ENCODE results near the gene ZNF592. TPM values are rescaled to one million over a fixed set of nuclear protein-coding genes. Genes with fewer than 3 reads are reported as not detected.

The ZNF592 gene
- total and polyA plus RNA-seq, 11 donors, result 9.7 to 28.6 (median 21.2) TPM

GRCh38 chr15:84827246-84827645 lies 78.9 kb downstream of the ZNF592 start:
- ATAC-seq, result no peak

GRCh38 chr15:84828086-84828908 lies 79.9 kb downstream of the ZNF592 start:
- H3K4me3 ChIP-seq, result no peak overlapping the region
- WGBS, 4 donors, result 21 to 24% (median 22%) methylated on average over 14 of the region's 14 CpGs
- ATAC-seq (peak; percentile 14 to 41 (median 38)), DNase-seq (peak in 4 of 5 donors; percentile 46 to 66 (median 50))
- TF ChIP-seq POLR2A (IDR thresholded peaks at IDR 0.05) (peak; percentile 39 to 49), CTCF (IDR thresholded peaks at IDR 0.05) (no peak)
- H3K4me1 ChIP-seq, result peaks cover 4 to 100% (median 92%) of the 10 kb centered on the region in 12 donors
- H3K27ac ChIP-seq, result peak overlapping the region; percentile 30 to 99 (median 96)
- peaks cover 0 to 64% (median 5%) of the 10 kb centered on the region in 9 donors for H3K36me3 ChIP-seq
- intact Hi-C loops (cut with DNase I), result loop anchor here in 4 of 10 donors (5.0 to 10.0 kb wide), 3 partner anchors 94 to 243 kb away; partner anchors contain the start of genes NMB (in 2 of the 4) and WDR73 (in 2 of the 4)
- no peaks in the 10 kb centered on the region for H3K9me3 ChIP-seq
- H3K27me3 ChIP-seq, result no peaks in the 10 kb centered on the region

More at GRCh38 chr15:84827246-84827645, 78.9 kb downstream of the ZNF592 start:
- no peaks in the 10 kb centered on the region for H3K27me3 ChIP-seq
- peak in 1 of 5 donors; percentile 18 for DNase-seq
- TF ChIP-seq POLR2A (IDR thresholded peaks at IDR 0.05), result no peak
- TF ChIP-seq CTCF (IDR thresholded peaks at IDR 0.05), result no peak
- H3K4me3 ChIP-seq, result no peak overlapping the region
- H3K27ac ChIP-seq, result peak overlapping the region; percentile 15 to 99 (median 96)
- intact Hi-C loops (cut with DNase I), result loop anchor here in 4 of 10 donors (5.0 to 10.0 kb wide), 3 partner anchors 95 to 242 kb away; partner anchors contain the start of genes NMB (in 2 of the 4) and WDR73 (in 2 of the 4)
- H3K36me3 ChIP-seq, result peaks cover 0 to 59% (median 3%) of the 10 kb centered on the region in 9 donors
- 87 to 93% (median 91%) methylated on average over 8 to 9 of the region's 9 CpGs for WGBS, 4 donors
- no peaks in the 10 kb centered on the region for H3K9me3 ChIP-seq
- H3K4me1 ChIP-seq, result peaks cover 9 to 100% (median 93%) of the 10 kb centered on the region in 12 donors

- Histone ChIP-seq H3K4me1 (peaks cover 3 to 100% (median 89%) of the 10 kb centered on the region in 12 donors), H3K4me3 (no peak overlapping the region), H3K36me3 (peaks cover 0 to 62% (median 5%) of the 10 kb centered on the region in 9 donors), H3K27me3 (no peaks in the 10 kb centered on the region), H3K9me3 (no peaks in the 10 kb centered on the region), H3K27ac (peak overlapping the region; percentile 17 to 99 (median 96))
- intact Hi-C loops (cut with DNase I), result loop anchor here in 4 of 10 donors (5.0 to 10.0 kb wide), 3 partner anchors 93 to 245 kb away; partner anchors contain the start of genes NMB (in 2 of the 4) and WDR73 (in 2 of the 4)
- no peak for DNase-seq
- WGBS, 4 donors, result 77 to 86% (median 85%) methylated on average over 8 of the region's 8 CpGs
- ATAC-seq, result no peak
- TF ChIP-seq CTCF (IDR thresholded peaks at IDR 0.05), result no peak
- TF ChIP-seq POLR2A (IDR thresholded peaks at IDR 0.05), result no peak
Measured at GRCh38 chr15:84829428-84829827, 81.0 kb downstream of the ZNF592 start.

- intact Hi-C loops (cut with DNase I), result no loop called here
- peaks cover 3 to 100% (median 89%) of the 10 kb centered on the region in 12 donors for H3K4me1 ChIP-seq
Measured at GRCh38 chr15:84830036-84830435, 81.6 kb downstream of the ZNF592 start.

More at GRCh38 chr15:84830036-84830435, 81.6 kb downstream of the ZNF592 start:
- Histone ChIP-seq H3K27me3 (no peaks in the 10 kb centered on the region), H3K4me3 (no peak overlapping the region), H3K9me3 (no peaks in the 10 kb centered on the region), H3K27ac (peak overlapping the region; percentile 21 to 99 (median 96)), H3K36me3 (peaks cover 0 to 60% (median 5%) of the 10 kb centered on the region in 9 donors)
- TF ChIP-seq CTCF (IDR thresholded peaks at IDR 0.05) (no peak), POLR2A (IDR thresholded peaks at IDR 0.05) (no peak)
- DNase-seq (peak in 1 of 5 donors; percentile 5), ATAC-seq (no peak)
- 51 to 54% (median 52%) methylated on average over 2 of the region's 2 CpGs for WGBS, 4 donors

All from heart left ventricle (tissue), 16 donors.